H9 (cell line): ENCODE measurements around the gene SZT2. TPM values are rescaled to one million over a fixed set of nuclear protein-coding genes. Genes with fewer than 3 reads are reported as not detected.

ENCODE experiments used
- DNase-seq: peaks from one replicate; pipeline ENCODE4 v3.0.0-alpha.2; 2017
- H2AFZ ChIP-seq: one replicate; pipeline ENCODE4 v1.6.1; 2013; ENCODE audit warnings: mild to moderate bottlenecking, low read length, control low read depth, moderate library complexity
- H2AK5ac ChIP-seq: 2 replicates; pipeline ENCODE4 v1.6.1; 2013; ENCODE audit warnings: low read length, control low read depth, mixed read lengths; ENCODE audit not compliant: insufficient read length
- H2BK120ac ChIP-seq: one replicate; pipeline ENCODE4 v1.6.1; 2013; ENCODE audit warnings: low read depth, mild to moderate bottlenecking, low read length, control low read depth, inconsistent platforms; ENCODE audit not compliant: poor library complexity, severe bottlenecking
- H2BK12ac ChIP-seq: 2 replicates; pipeline ENCODE4 v1.6.1; 2013; ENCODE audit warnings: low read length, control low read depth, mixed read lengths, low read depth; ENCODE audit not compliant: insufficient read length
- H2BK15ac ChIP-seq: 2 replicates; pipeline ENCODE4 v1.6.1; 2013; ENCODE audit warnings: low read depth, low read length, control low read depth
- H2BK20ac ChIP-seq: one replicate; pipeline ENCODE4 v1.6.1; 2013; ENCODE audit warnings: low read depth, mild to moderate bottlenecking, low read length, control low read depth, inconsistent platforms; ENCODE audit not compliant: poor library complexity, severe bottlenecking
- H2BK5ac ChIP-seq: 2 replicates; pipeline ENCODE4 v1.6.1; 2013; ENCODE audit warnings: low read length, control low read depth, mixed read lengths; ENCODE audit not compliant: insufficient read length
- H3K14ac ChIP-seq: 2 replicates; pipeline ENCODE4 v1.6.1; 2013; ENCODE audit warnings: low read length, control low read depth; ENCODE audit not compliant: insufficient read depth
- H3K18ac ChIP-seq: 2 replicates; pipeline ENCODE4 v1.6.1; 2013; ENCODE audit warnings: low read depth, mild to moderate bottlenecking, mixed read lengths, low read length, control low read depth; ENCODE audit not compliant: insufficient read length
- H3K23ac ChIP-seq: 2 replicates; pipeline ENCODE4 v1.6.1; 2013; ENCODE audit warnings: low read length, control low read depth, mixed read lengths, low read depth; ENCODE audit not compliant: insufficient read length
- H3K23me2 ChIP-seq: 2 replicates; pipeline ENCODE4 v1.6.1; 2013; ENCODE audit warnings: low read depth, mild to moderate bottlenecking, mixed read lengths, low read length, control low read depth; ENCODE audit not compliant: insufficient read length, poor library complexity, severe bottlenecking
- H3K27ac ChIP-seq: 2 replicates; pipeline ENCODE4 v1.5.1; 2013; ENCODE audit warnings: low read length, control low read depth, mixed read lengths, low read depth; ENCODE audit not compliant: insufficient read length
- H3K27me3 ChIP-seq: 2 replicates; pipeline ENCODE4 v1.6.1; 2013; ENCODE audit warnings: low read length, control low read depth, inconsistent platforms; ENCODE audit not compliant: insufficient read depth
- H3K4ac ChIP-seq: 2 replicates; pipeline ENCODE4 v1.6.1; 2013; ENCODE audit warnings: low read depth, mild to moderate bottlenecking, control low read depth, inconsistent platforms, low read length, moderate library complexity
- H3K4me1 ChIP-seq: 2 replicates; pipeline ENCODE4 v1.6.1; 2013; ENCODE audit warnings: low read length, control low read depth, inconsistent platforms; ENCODE audit not compliant: insufficient read depth
- H3K4me2 ChIP-seq: 2 replicates; pipeline ENCODE4 v1.6.1; 2013; ENCODE audit warnings: low read length, control low read depth, mixed read lengths; ENCODE audit not compliant: insufficient read length, insufficient read depth
- H3K56ac ChIP-seq: 2 replicates; pipeline ENCODE4 v1.6.1; 2013; ENCODE audit warnings: low read depth, mild to moderate bottlenecking, mixed read lengths, low read length, control low read depth; ENCODE audit not compliant: insufficient read length
- H3K79me1 ChIP-seq: 2 replicates; pipeline ENCODE4 v1.6.1; 2013; ENCODE audit warnings: low read depth, mild to moderate bottlenecking, moderate library complexity, low read length, control low read depth, inconsistent platforms; ENCODE audit not compliant: insufficient read depth, poor library complexity, severe bottlenecking
- H3K79me2 ChIP-seq: 2 replicates; pipeline ENCODE4 v1.6.1; 2013; ENCODE audit warnings: low read length, control low read depth, inconsistent platforms; ENCODE audit not compliant: insufficient read depth
- H3K9ac ChIP-seq: 2 replicates; pipeline ENCODE4 v1.6.1; 2013; ENCODE audit warnings: low read length, control low read depth, mixed read lengths; ENCODE audit not compliant: insufficient read length; ENCODE audit errors: extremely low read depth
- H3K9me3 ChIP-seq: one replicate; pipeline ENCODE4 v1.6.1; 2013; ENCODE audit warnings: low read depth, low read length, inconsistent platforms; ENCODE audit not compliant: control insufficient read depth
- H3T11ph ChIP-seq: one replicate; pipeline ENCODE4 v1.6.1; 2013; ENCODE audit warnings: mild to moderate bottlenecking, low read length, control low read depth, inconsistent platforms
- H4K20me1 ChIP-seq: one replicate; pipeline ENCODE4 v1.6.1; 2013; ENCODE audit not compliant: control insufficient read depth, insufficient read length, insufficient read depth
- H4K5ac ChIP-seq: 2 replicates; pipeline ENCODE4 v1.6.1; 2013; ENCODE audit warnings: low read depth, mild to moderate bottlenecking, mixed read lengths, low read length, control low read depth; ENCODE audit not compliant: insufficient read length
- H4K8ac ChIP-seq: replicated peaks from 2 replicates; pipeline ENCODE4 v1.6.1; 2013; ENCODE audit warnings: low read length, control low read depth, mixed read lengths, low read depth; ENCODE audit not compliant: insufficient read length
- H4K91ac ChIP-seq: 2 replicates; pipeline ENCODE4 v1.6.1; 2013; ENCODE audit warnings: low read depth, mild to moderate bottlenecking, moderate library complexity, mixed read lengths, low read length, control low read depth; ENCODE audit not compliant: insufficient read length
- H3K27ac Mint-ChIP-seq, 3 experiments: 2 replicates in 2 of 3; 3 replicates in 1 of 3; pipeline ENCODE4 v1.8.0; 2020 to 2021; ENCODE audit warnings: mixed read lengths in 3 of 3, mild to moderate bottlenecking in 1 of 3, moderate library complexity in 1 of 3
- H3K27me3 Mint-ChIP-seq: 2 replicates; pipeline ENCODE4 v1.8.0; 2021; ENCODE audit warnings: low read depth, mild to moderate bottlenecking, moderate library complexity, mixed read lengths
- H3K36me3 Mint-ChIP-seq, 3 experiments: 2 replicates in 2 of 3; 3 replicates in 1 of 3; pipeline ENCODE4 v1.8.0; 2020 to 2021; ENCODE audit warnings: low read depth in 3 of 3, mixed read lengths in 3 of 3; ENCODE audit not compliant: insufficient read depth in 1 of 3
- H3K4me1 Mint-ChIP-seq, 2 experiments: 2 replicates each; pipeline ENCODE4 v1.8.0; 2020; ENCODE audit warnings: mixed read lengths in 2 of 2
- H3K4me3 Mint-ChIP-seq, 2 experiments: 2 replicates in 1 of 2; 3 replicates in 1 of 2; pipeline ENCODE4 v1.8.0; 2020 to 2021; ENCODE audit warnings: mild to moderate bottlenecking in 2 of 2, mixed read lengths in 2 of 2, moderate library complexity in 1 of 2
- H3K9me3 Mint-ChIP-seq, 2 experiments: 2 replicates in 1 of 2; 3 replicates in 1 of 2; pipeline ENCODE4 v1.8.0; 2020; ENCODE audit warnings: mild to moderate bottlenecking in 2 of 2, mixed read lengths in 2 of 2, moderate library complexity in 1 of 2
- whole genome bisulfite sequencing: extraction: QIAGEN DNeasy Blood & Tissue Kit; methylation state at CpG from one replicate; pipeline ENCODE4 v1.1.7; 2013; ENCODE audit warnings: missing lambda C conversion rate, low lambda C conversion rate, mixed read lengths; ENCODE audit not compliant: insufficient read length; ENCODE audit errors: extremely low coverage; 5-methylcytosine and 5-hydroxymethylcytosine counted together
- total RNA-seq: library from RNA; stranded (reverse); gene quantifications from 2 replicates; pipeline ENCODE4 v1.2.1, GENCODE V29; 2021
- TF ChIP-seq, protein P1 (sequence below): fragments of 200-600 bp; sonication (generic); conservative IDR thresholded peaks from 3 replicates; pipeline ENCODE4 v1.8.0; 2021; ENCODE audit warnings: antibody characterized with exemption, mild to moderate bottlenecking

Gene SZT2
- total RNA-seq, 1 experiment from 2014 or later, result 16.8 TPM

DNA sequence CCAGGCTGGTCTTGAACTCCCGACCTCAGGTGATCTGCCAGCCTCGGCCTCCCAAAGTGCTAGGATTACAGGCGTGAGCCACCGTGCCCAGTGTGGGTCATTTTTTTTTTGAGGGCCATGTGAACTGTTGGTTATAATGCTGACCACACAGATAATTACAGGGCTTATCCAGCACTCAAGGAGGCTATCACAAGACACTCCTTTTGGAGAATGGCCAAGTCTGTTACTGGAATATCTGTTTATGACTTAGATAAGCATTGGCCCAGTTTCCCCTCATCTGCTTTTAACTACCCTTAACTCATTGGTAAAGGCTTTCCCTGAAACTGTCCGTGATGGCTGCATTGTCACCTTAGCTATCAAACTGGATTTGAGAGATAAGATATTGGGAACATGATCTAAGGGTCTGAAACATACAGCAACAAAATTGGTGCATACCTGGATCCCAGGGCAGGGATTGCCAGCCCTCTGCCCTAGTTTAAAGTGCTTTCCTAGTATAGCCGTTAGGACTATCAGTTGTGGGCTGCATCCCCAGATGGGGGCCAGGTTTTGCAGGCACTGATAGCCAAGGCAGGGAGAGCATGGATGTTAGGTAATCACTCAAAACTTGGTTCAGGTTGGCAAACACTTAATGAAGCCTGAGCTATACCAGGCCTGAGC is 15.6 kb downstream of the SZT2 start:
- Mint-ChIP-seq H3K4me3 (no peak overlapping the region), H3K9me3 (no peaks in the 10 kb centered on the region), H3K36me3 (peaks cover 4 to 49% (median 28%) of the 10 kb centered on the region in 3 experiments; a peak in 6 of 7 replicates), H3K27me3 (no peaks in the 10 kb centered on the region), H3K4me1 (no peaks in the 10 kb centered on the region), H3K27ac (no peak overlapping the region; a peak in 1 of 7 replicates)
- no peaks in the 10 kb centered on the region for H3K27me3 ChIP-seq
- H3K9ac ChIP-seq, result no peak overlapping the region
- no peak overlapping the region for H4K91ac ChIP-seq
- no peak overlapping the region for H2AK5ac ChIP-seq
- no peak overlapping the region for H3K18ac ChIP-seq
- no peak overlapping the region for H3K4ac ChIP-seq
- no peaks in the 10 kb centered on the region for H3K79me1 ChIP-seq
- no peaks in the 10 kb centered on the region for H3K9me3 ChIP-seq
- no peak overlapping the region for H3K14ac ChIP-seq
- no peak overlapping the region for H2BK20ac ChIP-seq
- no peaks in the 10 kb centered on the region; the same call in 1 of the 2 replicates for H3K79me2 ChIP-seq
- H2BK120ac ChIP-seq, result no peak overlapping the region
- no peak overlapping the region for H3T11ph ChIP-seq
- no peak for DNase-seq
- no peak overlapping the region for H3K56ac ChIP-seq
- no peak overlapping the region for H4K8ac ChIP-seq
- no peak overlapping the region for H3K23ac ChIP-seq
- no peaks in the 10 kb centered on the region for H3K23me2 ChIP-seq
- no CpG with 5 or more reads among the region's 6 CpGs for WGBS
- no peak overlapping the region for H3K4me2 ChIP-seq
- no peak overlapping the region for H2AFZ ChIP-seq
- no peak overlapping the region for H3K27ac ChIP-seq
- no peak overlapping the region for H2BK12ac ChIP-seq
- no peaks in the 10 kb centered on the region for H4K20me1 ChIP-seq
- no peaks in the 10 kb centered on the region for H3K4me1 ChIP-seq
- H2BK5ac ChIP-seq, result no peak overlapping the region
- no peak overlapping the region for H4K5ac ChIP-seq
- TF ChIP-seq, protein P1, sequence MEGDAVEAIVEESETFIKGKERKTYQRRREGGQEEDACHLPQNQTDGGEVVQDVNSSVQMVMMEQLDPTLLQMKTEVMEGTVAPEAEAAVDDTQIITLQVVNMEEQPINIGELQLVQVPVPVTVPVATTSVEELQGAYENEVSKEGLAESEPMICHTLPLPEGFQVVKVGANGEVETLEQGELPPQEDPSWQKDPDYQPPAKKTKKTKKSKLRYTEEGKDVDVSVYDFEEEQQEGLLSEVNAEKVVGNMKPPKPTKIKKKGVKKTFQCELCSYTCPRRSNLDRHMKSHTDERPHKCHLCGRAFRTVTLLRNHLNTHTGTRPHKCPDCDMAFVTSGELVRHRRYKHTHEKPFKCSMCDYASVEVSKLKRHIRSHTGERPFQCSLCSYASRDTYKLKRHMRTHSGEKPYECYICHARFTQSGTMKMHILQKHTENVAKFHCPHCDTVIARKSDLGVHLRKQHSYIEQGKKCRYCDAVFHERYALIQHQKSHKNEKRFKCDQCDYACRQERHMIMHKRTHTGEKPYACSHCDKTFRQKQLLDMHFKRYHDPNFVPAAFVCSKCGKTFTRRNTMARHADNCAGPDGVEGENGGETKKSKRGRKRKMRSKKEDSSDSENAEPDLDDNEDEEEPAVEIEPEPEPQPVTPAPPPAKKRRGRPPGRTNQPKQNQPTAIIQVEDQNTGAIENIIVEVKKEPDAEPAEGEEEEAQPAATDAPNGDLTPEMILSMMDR, result no peak
- no peak overlapping the region for H2BK15ac ChIP-seq
